ENCODE measurements around the gene RAB1A.
"Not testable (repeated sequence)": the region's sequence is repeated elsewhere in the genome, so short reads cannot be mapped to it uniquely, and the experiment has no call there.

Gene RAB1A

DNA sequence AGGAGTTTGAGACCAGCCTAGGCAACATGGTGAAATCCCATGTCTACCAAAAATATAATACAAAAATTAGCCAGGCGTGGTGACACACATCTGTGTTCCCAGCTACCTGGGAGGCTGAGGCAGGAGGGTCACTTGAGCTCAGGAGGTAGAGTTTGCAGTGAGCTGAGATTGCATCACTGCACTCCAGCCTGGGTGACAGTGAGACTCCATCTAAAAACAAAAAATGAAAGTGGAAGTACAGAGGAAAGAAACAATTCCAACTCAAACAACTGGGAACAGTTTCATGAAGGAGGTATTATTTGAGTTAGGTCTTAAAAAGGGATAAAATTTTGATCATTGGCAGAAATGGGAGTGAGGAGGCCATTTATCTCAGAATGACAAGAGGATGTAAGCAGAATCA is 6.3 kb upstream of the RAB1A start:
- DNase-seq (ENCODE audit: low read depth) = no peak

DNA sequence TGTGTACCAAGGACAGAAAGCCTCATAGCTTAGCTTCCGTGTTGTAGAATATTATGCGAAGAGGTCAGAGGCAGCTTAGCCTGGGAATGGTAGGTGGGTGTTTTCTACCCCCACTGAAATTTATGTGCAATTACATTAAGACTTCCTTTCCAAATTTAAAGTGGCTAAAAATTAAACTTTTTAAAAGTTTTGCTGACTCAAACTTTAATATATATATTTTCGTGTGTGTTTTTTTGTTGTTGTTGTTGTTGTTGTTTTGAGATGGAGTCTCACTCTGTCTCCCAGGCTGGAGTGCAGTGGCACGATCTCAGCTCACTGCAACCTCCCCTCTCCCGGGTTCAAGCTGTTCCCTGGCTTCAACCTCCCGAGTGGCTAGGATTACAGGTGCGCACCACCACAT is 4.3 kb upstream of the RAB1A start:
- no peak for DNase-seq (ENCODE audit: low read depth)

DNA sequence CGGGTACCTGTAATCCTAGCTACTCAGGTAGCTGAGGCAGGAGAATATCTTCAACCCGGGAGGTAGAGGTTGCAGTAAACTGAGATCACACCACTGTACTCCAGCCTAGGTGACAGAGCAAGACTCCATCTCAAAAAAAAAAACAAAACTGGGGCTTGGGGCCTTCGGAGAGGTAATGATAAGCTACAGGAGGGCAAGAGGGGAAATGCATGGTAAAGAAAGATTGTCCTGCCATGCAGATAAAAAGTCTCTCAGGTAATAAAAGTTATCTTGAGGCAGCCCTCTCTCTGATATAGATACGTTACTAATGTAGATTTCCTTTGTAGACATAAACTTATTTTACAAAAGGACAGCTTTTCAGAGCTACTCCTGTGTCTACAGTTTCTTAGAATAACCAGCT is 3.7 kb upstream of the RAB1A start:
- no peak for DNase-seq (ENCODE audit: low read depth)

DNA sequence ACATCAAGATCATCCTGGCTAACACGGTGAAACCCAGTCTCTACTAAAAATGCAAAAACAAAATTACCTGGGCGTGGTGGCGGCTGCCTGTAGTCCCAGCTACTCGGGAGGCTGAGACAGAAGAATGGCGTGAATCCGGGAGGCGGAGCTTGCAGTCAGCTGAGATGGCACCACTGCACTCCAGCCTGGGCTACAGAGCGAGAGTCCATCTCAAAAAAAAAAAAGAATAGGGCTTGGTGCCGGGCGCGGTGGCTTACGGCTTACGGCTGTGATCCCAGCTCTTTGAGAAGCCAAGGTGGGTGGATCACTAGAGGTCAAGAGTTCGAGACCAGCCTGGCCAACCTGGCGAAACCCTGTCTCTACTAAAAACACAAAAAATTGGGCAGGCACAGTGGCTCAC is 3.0 kb upstream of the RAB1A start:
- not testable (repeated sequence) for DNase-seq (ENCODE audit: low read depth)

DNA sequence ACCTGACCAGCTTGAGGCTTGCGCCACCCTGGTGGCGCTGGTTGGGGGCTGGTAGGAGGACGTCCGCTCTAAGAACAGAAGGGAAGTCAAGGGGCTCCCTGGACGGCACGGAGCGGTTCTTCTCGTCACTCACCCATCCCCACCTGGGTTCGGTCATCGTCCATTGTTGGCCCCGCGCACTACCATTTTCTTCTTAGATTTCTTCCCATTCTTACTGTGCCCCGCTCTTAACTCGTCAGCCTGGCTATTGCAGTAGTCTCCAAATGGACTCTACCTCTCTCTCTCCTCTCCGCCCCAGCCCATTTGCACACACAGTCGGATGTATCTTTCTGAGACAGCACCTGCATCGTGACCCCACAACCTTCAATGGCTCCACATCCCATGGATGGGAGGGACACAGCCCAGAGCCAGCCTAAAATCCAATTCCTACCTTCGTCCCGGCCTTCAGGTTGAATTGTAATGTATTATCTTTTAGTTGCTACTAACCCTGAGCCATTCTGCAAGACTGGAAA is 814 bp upstream of the RAB1A start:
- DNase-seq (ENCODE audit: low read depth) = no peak

DNA sequence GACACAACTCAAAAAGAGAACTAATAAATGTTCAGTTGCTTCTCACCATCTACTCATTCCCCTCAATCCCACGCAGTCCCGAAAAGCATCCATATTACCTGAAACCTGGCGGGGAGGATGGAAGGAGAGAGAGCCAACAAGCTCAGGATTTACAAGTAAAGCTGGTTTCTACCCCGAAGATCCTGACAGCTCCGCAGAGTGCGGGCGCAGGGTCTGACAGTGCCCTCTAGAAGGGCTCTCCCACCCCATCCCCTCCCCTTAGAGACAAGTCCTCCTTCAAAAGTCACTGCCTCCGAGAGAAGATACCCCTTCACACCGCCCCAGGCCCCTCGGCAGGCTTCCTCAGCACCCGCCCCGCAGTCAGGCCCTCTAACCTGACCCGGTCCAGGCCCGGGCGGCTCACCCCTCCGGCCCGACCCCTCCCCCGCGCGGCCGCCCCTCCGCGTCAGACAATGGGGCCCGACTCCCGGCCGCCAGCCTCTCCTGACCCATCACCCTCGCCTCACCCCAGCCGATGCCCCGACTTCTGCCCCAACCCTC is 550 bp downstream of the RAB1A start:
- peak; percentile 15 for DNase-seq (ENCODE audit: low read depth)

DNA sequence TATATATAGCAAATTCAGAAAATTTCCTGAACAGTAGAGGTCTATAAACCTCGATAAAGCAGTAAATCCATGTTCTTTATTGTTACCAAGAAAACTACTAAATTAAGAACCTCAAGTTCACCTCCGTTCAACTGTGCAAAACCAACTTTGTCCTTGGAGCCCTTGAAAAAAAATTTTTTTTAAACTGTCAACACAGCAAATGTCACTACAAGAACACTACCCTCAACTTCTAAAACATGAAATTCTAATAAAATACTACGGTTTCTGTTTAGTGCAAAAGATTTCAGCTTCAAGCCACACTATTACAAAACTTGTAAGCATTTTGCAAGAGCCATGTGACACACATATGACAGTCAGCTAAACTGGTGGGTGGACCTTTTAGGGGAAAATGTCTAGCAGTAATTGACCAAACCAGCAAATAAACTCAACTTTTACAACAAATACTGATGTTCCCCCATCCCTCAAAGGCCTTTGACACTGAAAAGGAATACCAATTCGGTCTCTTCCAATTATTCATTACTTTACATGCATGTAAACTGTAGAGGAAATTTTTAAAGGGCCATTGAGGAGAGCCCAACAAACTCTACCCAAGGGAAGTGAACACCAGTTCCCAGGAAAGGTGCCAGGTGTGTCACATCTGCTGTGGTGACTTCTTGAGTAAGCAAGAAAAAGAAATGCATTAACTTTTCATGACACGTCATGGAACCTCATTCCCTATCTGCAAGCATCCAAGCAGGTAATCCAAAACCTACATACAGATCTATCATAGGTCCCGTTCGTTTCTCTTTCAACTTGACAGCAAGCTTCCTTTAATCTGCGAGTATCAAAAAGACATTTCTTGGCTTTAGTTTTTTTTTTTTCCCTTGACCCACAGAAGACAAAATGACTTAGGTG is 1.4 kb downstream of the RAB1A start:
- no peak for DNase-seq (ENCODE audit: low read depth)

DNA sequence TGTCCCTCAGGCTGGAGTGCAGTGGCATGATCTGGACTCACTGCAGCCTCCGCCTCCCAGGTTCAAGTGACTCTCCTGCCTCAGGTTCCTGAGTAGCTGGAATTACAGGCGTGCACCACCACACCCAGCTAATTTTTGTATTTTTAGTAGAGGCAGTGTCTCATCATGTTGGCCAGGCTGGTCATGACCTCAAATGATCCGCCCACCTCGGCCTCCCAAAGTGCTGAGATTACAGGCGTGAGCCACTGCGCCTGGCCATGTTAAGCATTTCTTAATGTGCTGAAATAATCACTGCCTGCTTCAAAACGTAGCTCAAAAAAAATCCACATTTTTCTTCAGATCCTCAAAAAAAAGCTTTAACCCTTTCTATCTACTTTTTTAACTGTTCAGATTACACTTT is 4.4 kb downstream of the RAB1A start:
- not testable (repeated sequence) for DNase-seq (ENCODE audit: low read depth)

DNA sequence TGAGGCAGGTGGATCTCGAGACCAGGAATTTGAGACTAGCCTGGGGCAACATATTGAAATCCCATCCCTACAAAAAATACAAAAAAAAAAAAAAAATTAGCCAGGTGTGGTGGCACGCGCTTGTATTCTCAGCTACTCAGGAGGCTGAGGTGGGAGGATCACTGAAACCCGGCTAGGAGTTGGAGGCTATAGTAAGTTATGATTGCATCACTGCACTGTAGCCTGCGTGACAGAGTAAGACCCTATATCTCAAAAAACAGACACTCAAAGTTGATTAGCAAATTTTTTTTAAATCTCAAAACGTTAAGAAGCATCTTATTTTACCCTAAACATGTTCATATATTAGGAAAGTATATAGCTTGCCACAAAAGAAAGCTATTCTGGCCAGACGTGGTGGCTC is 7.6 kb downstream of the RAB1A start:
- no peak for DNase-seq (ENCODE audit: low read depth)

DNA sequence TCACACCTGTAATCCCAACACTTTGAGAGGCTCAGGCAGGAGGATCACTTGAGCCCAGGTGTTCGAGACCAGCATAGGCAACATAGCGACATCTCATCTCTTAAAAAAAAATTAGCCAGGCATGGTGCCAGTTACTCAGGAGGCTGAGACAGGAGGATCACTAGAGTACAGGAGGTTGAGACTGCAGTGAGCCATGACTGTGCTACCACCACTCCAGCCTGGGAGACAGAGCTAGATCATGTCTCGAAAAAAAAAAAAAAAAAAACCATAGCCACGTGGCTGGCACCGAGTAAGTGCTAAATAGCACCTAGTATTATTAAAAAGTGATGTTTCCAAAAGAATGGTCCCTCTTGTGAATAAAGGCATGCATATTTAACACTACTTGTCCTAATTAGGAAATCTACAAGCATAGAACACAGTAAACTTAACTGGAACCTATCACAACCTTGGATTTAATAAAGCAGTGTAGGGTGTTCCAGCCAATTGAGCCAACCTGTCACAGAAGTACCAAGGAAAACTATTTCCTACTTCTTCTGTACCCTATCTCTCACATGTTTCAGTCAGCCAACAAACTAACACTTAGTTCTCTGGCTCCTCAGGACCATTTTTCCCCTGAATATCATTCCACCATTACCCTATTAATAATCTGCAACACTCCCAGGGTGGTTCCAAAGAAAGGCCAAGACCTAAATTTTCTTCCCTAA is 8.8 kb downstream of the RAB1A start:
- DNase-seq (ENCODE audit: low read depth) = no peak

DNA sequence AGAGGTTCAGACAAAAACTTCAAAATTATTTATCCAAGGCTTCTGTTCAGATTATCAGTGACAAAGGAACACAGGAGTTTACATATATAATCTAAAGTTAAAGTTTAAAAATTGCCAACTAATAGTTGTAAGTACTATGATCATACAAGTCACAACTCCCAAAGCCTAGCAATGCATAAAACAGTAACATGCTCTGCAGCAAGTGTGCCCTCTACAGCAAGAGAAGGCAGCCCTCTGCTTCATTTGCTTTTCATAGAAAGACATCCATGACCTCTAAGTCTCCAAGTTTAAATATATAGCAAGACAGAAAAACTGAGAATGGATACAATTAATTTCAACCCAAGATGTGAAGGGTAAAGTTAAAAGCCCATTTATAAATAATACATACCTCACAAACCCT is 13.3 kb downstream of the RAB1A start:
- DNase-seq (ENCODE audit: low read depth) = no peak

DNA sequence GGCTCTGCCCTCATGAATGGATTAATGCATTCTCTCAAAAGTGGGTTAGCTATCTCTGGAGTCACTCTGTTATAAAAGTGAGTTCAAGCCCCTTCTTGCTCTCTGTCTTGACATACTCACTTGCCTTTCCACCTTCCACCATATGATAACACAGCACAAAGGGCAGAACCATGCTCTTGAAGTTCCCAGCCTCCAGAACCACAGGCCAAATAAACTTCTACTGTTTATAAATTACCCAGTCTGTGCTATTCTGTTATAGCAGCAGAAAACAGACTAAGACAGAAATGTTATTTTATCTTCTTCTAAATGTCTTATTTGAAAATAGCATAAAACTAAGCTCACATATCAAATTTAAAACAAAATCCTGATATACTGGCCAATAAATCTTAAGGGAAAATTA is 15.0 kb downstream of the RAB1A start:
- no peak for DNase-seq (ENCODE audit: low read depth)

DNA sequence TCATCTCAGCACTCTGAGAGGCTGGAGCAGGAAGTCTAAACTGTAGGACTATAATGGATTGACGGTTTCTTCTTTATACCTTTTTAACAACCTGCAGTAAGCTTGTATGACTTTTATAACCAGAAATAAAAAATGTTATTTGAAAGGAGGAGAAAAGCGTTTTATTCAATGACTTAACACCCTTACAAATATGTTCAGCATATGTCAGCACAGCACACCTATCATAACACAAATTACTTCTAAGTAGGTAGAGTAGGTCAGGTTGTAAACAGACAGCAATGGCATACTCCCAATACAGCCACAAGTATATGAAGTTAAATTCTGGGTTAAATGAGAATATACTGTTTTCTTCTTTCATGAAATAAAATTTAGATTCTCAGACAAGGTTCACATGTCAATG is 16.1 kb downstream of the RAB1A start:
- DNase-seq (ENCODE audit: low read depth) = no peak

DNA sequence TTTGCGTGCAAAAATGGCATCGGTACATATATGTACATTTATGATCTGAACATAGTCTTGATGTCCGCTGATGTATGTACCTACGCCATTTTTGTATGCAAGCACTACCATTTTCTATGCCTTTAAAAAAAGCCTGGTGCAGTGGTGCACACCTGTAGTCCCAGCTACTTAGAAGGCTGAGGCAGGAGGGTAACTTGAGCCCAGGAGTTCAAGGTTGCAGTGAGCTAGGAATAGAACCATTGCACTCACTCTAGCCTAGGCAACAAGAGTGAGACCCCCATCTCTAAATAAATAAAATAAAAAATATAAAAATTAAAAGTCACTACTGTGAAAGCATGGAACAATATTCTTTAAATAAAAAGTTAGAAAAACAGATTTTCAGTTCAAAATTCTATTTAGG is 16.7 kb downstream of the RAB1A start:
- DNase-seq (ENCODE audit: low read depth) = no peak

DNA sequence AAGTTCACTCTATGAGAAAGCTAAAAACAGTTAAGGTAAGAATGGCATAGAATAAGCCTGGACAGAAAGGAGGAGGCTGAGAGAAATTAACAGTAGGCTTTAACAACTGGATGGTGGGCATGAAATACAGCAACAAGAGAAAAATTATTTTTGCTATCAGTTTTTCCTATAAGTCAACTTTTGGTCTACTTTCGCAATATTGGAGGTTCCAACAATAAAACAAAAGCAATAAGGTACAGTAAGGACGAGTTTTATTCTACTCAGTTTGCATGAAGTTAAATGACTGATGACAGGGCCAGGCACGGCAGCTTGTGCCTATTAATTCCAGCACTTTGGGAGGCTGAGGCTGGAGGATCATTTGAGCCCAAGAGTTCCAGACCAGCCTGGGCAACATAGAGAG is 17.3 kb downstream of the RAB1A start:
- no peak for DNase-seq (ENCODE audit: low read depth)

DNA sequence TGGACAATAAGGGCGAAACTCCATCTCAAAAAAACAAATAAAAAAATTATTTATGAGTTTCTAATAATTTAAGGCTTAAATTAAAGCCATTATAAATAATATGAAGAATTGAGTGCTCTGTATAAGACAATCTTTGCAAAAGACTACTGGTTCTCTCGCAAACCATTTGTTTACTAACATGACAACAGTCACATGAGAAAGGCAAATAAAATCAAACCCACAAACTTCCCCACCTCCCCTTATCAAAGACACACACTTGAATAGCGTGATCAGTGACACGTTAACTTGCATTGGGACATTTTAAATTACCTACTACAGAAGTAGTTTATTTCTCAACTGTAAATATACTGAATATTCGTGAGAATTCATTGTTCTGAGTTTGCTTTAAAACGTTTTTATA is 21.1 kb downstream of the RAB1A start:
- no peak for DNase-seq (ENCODE audit: low read depth)

DNA sequence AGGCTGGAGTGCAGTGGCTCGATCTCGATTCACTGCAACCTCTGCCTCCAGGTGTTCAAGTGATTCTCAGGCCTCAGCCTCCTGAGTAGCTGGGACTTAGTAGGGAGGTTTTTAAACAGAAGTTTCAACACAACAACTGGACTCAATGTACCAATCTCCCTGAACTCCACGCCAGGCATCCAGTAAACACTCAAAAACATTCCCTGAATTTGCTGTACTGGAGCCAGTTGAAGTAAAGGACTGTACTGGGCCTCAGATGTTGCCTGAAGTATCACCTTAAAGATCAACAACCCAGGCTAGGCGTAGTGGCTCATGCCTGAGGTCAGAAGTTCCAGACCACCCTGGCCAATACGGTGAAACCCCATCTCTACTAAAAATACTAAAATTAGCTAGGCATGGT is 22.4 kb downstream of the RAB1A start:
- DNase-seq (ENCODE audit: low read depth) = no peak

DNA sequence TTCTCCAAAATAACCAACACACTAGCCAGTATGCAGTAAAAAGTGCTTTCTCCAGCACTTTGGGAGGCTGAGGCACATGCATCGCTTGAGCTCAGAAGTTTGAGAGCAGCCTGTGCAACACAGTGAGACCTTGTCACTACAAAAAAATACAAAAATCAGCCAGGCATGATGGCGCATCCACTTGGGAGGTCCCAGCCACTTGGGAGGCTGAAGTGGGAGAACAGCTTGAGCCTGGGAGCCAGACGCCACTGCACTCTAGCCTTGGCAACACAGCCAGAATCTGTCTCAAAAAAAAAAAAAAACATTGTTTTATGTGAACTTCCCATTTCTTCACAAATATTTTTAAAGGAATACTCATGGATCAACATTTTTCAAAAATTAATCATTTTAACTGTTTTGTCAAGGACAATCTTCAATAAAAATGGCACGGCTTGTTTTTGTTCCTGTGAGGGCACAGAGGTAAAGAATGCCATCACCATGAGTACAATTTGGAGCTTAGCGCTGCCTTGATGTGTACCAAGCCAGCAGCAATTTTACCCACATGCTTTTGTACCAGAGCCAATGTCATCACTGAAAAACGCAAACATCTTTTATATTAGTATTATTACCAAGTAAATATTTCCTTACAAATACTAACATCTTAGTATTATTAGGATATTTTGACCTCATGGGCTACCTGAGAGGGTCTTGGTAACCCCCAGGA is 26.7 kb downstream of the RAB1A start:
- DNase-seq (ENCODE audit: low read depth) = no peak

DNA sequence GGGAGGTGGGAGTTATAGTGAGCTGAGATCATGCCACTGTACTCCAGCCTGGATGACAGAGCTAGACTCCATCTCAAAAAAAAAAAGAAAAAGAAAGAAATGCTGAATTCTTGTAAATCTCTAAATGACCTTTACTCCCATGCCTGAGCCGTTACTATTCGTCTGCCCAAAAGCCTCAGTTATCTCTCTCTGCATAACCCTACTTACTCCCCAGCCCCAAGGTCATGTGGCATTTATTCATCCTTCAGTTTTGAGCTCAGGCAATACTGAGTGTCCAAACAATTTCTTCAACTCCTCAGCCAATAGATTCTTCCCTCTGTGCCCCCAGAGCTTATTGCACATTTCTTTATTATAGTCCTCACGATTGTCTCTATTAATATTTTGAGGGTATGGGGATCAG is 28.8 kb downstream of the RAB1A start:
- DNase-seq (ENCODE audit: low read depth) = no peak

DNA sequence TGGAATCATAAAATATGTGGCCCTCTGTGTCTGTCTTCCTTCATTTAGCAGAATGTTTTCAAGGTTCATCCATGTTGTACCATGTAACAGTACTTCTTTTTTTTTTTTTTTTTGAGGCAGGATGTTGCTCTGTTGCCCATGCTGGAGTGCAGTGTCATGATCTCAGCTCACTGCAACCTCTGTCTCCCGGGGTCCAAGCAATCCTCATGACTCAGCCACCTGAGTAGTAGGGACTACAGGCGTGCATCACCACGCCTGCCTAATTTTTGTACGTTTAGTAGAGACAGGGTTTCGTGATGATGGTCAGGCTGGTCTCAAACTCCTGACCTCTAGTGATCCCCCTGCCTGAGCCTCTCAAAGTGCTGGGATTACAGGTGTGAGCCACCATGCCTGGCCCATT is 31.2 kb downstream of the RAB1A start:
- no peak for DNase-seq (ENCODE audit: low read depth)

DNA sequence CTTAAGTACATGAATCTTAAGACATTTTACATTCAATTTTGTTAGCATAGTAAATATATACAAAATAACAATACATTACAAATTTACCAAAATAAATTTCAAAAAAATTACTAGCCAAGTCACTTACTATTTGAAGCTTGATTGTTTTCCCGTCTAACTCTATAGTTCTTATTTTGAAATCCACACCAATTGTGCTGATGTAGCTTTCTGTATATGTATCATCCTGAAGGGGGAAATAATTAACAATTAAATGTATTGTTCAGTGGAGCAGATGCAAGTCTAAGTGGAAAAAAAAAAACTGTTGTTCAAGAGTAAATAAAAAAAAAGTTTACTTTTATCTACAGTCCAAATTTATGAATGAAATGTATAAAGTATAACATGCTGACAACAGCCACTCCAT is 32.1 kb downstream of the RAB1A start:
- DNase-seq (ENCODE audit: low read depth) = no peak

DNA sequence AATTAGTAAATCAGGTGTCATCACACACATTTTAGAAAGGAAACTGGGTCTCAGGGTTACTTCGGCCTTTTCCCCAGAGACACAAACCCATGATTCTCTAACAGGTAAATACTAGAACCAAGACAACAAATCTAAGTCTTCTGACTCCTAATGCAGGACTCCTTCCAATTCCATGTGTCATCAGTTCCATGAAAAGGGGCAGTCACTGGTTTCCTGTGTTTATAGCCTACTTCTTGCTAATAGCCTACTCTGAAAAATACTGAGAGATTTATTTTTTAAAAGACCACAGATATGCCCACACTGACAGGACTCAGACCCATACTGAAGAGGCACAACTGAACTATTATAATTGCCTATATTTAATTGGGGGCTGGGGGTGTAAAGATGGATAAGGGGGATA is 33.0 kb downstream of the RAB1A start:
- no peak for DNase-seq (ENCODE audit: low read depth)

DNA sequence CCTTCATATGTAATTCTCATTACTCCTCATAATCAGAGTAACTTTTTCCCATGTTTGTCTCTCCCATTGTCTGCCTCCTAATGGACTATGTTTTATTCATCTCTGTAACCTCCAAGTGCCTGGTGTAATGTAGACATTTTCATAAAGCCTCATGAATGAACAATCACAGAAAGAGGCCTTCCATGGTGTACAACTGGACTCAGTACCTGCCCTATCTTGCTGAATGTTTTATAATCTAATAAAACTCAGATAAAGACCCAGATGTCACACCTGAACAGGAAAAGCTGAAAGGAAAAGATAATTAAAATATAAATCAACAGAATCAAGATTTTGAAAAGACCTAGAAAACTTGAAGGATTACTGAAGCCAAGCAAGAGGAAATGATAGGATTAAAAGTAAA is 36.7 kb downstream of the RAB1A start:
- no peak for DNase-seq (ENCODE audit: low read depth)
